Osteoblast (primary cell): ENCODE data around the gene ADGRF4. TPM values are rescaled to one million over a fixed set of nuclear protein-coding genes. Genes with fewer than 3 reads are reported as not detected.

Experiments used
- DNase-seq: peaks from one replicate; pipeline ENCODE4 v3.0.0; 2011; ENCODE audit warnings: low spot score, mixed read lengths; ENCODE audit not compliant: insufficient read length; ENCODE audit errors: missing footprints
- H2AFZ ChIP-seq: 2 replicates; pipeline ENCODE4 v1.6.0; 2011; ENCODE audit warnings: mild to moderate bottlenecking, low read length
- H3K27ac ChIP-seq: 2 replicates; pipeline ENCODE4 v1.5.1; 2011; ENCODE audit warnings: mild to moderate bottlenecking, low read depth, low read length, moderate library complexity
- H3K27me3 ChIP-seq: 2 replicates; pipeline ENCODE4 v1.6.0; 2012; ENCODE audit warnings: mild to moderate bottlenecking, control low read depth, inconsistent platforms, low read length, moderate library complexity; ENCODE audit not compliant: insufficient read depth
- H3K36me3 ChIP-seq: 2 replicates; pipeline ENCODE4 v1.5.1; 2011; ENCODE audit warnings: mild to moderate bottlenecking, low read length, control low read depth, moderate library complexity; ENCODE audit not compliant: insufficient read depth
- H3K4me1 ChIP-seq: 2 replicates; pipeline ENCODE4 v1.5.1; 2011; ENCODE audit warnings: mild to moderate bottlenecking, low read length, control low read depth, moderate library complexity; ENCODE audit not compliant: insufficient read depth
- H3K4me2 ChIP-seq: 2 replicates; pipeline ENCODE4 v1.6.0; 2011; ENCODE audit warnings: mild to moderate bottlenecking, low read length; ENCODE audit not compliant: insufficient read depth
- H3K4me3 ChIP-seq: fragments of 200-600 bp; sonication (generic); 3 replicates; pipeline ENCODE4 v1.5.1; 2012; ENCODE audit warnings: mild to moderate bottlenecking, low read length, inconsistent platforms; ENCODE audit not compliant: insufficient read depth
- H3K79me2 ChIP-seq: 2 replicates; pipeline ENCODE4 v1.6.0; 2012; ENCODE audit warnings: mild to moderate bottlenecking, low read length, control low read depth, inconsistent platforms; ENCODE audit not compliant: insufficient read depth
- H3K9me3 ChIP-seq: 2 replicates; pipeline ENCODE4 v1.5.1; 2011; ENCODE audit warnings: low read depth, low read length, control low read depth
- H4K20me1 ChIP-seq: 2 replicates; pipeline ENCODE4 v1.6.0; 2012; ENCODE audit warnings: mild to moderate bottlenecking, low read length, control low read depth; ENCODE audit not compliant: insufficient read depth
- CTCF ChIP-seq: IDR thresholded peaks from 2 replicates; pipeline ENCODE4 v1.5.1; 2011; ENCODE audit warnings: mild to moderate bottlenecking, low read depth, low read length, moderate library complexity; ENCODE audit errors: extremely low read depth
- total RNA-seq: library from RNA; depleted of rRNA; stranded (reverse); fragments of >200 nt; gene quantifications from 2 replicates; pipeline ENCODE4 v1.2.3, GENCODE V29; 2012

Gene ADGRF4
- total RNA-seq, 1 donor: under 0.01 TPM

DNA sequence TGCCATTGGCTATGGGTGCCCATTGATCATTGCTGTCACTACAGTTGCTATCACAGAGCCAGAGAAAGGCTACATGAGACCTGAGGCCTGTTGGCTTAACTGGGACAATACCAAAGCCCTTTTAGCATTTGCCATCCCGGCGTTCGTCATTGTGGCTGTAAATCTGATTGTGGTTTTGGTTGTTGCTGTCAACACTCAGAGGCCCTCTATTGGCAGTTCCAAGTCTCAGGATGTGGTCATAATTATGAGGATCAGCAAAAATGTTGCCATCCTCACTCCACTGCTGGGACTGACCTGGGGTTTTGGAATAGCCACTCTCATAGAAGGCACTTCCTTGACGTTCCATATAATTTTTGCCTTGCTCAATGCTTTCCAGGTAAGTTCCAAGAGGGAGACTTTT lies 16.4 kb downstream of the ADGRF4 start:
- no peak for DNase-seq
- H4K20me1 ChIP-seq: no peaks in the 10 kb centered on the region
- H3K9me3 ChIP-seq: no peaks in the 10 kb centered on the region
- H3K27me3 ChIP-seq: peaks cover 2% of the 10 kb centered on the region
- H3K27ac ChIP-seq: no peak overlapping the region
- H3K4me2 ChIP-seq: no peak overlapping the region
- TF ChIP-seq CTCF: no peak
- H3K36me3 ChIP-seq: no peaks in the 10 kb centered on the region
- H3K4me1 ChIP-seq: no peaks in the 10 kb centered on the region
- H3K79me2 ChIP-seq: no peaks in the 10 kb centered on the region
- H2AFZ ChIP-seq: no peak overlapping the region
- H3K4me3 ChIP-seq: no peak overlapping the region

DNA sequence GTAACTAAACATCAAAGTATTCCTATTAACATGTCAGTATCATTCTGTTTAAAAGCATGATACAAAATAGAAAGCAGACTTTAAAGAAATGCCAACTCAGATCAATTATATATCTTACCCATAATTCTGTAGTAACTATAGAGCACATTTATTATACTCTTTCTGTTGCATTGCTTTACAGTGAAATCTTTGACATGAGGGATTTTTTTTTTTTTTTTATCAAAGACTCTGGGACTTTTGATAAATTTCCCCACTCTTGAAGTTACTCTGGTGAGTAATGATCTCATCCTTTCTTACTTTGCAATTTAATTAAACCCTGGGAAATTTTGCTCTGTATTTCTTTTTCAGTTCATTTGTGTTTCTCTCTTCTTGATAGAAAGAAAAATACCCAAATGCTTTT lies 17.4 kb downstream of the ADGRF4 start:
- no peak for DNase-seq
- peaks cover 2% of the 10 kb centered on the region for H3K27me3 ChIP-seq
- no peak overlapping the region for H2AFZ ChIP-seq
- TF ChIP-seq CTCF: no peak
- H3K4me1 ChIP-seq: no peaks in the 10 kb centered on the region
- H3K36me3 ChIP-seq: no peaks in the 10 kb centered on the region
- H3K27ac ChIP-seq: no peak overlapping the region
- no peaks in the 10 kb centered on the region for H3K79me2 ChIP-seq
- no peaks in the 10 kb centered on the region for H3K9me3 ChIP-seq
- H3K4me3 ChIP-seq: no peak overlapping the region
- H4K20me1 ChIP-seq: no peaks in the 10 kb centered on the region
- H3K4me2 ChIP-seq: no peak overlapping the region

- TF ChIP-seq CTCF: no peak
- no peak overlapping the region for H2AFZ ChIP-seq
- no peak overlapping the region for H3K27ac ChIP-seq
- H3K4me3 ChIP-seq: no peak overlapping the region
- H3K9me3 ChIP-seq: no peaks in the 10 kb centered on the region
- no peak for DNase-seq
- no peaks in the 10 kb centered on the region for H3K4me1 ChIP-seq
- no peak overlapping the region for H3K4me2 ChIP-seq
- H4K20me1 ChIP-seq: no peaks in the 10 kb centered on the region
- H3K27me3 ChIP-seq: peaks cover 2% of the 10 kb centered on the region
- no peaks in the 10 kb centered on the region for H3K36me3 ChIP-seq
- H3K79me2 ChIP-seq: no peaks in the 10 kb centered on the region
Measured at GRCh38 chr6:47716207-47716606, 17.8 kb downstream of the ADGRF4 start.

- H3K36me3 ChIP-seq: no peaks in the 10 kb centered on the region
- H3K27ac ChIP-seq: no peak overlapping the region
- no peak for DNase-seq
- H3K4me3 ChIP-seq: no peak overlapping the region
- H3K9me3 ChIP-seq: no peaks in the 10 kb centered on the region
- H3K4me1 ChIP-seq: no peaks in the 10 kb centered on the region
- H4K20me1 ChIP-seq: no peaks in the 10 kb centered on the region
- no peak overlapping the region for H2AFZ ChIP-seq
- no peaks in the 10 kb centered on the region for H3K79me2 ChIP-seq
- peaks cover 2% of the 10 kb centered on the region for H3K27me3 ChIP-seq
- TF ChIP-seq CTCF: no peak
- no peak overlapping the region for H3K4me2 ChIP-seq
Measured at GRCh38 chr6:47718571-47718970, 20.2 kb downstream of the ADGRF4 start.
